Measurements from ENCODE around the gene NBEAL2. TPM values are rescaled to one million over a fixed set of nuclear protein-coding genes. Genes with fewer than 3 reads are reported as not detected.

NBEAL2 gene
- total and polyA plus RNA-seq, 10 of the 15 experiments (the other 5 are each of a cell fraction or from before 2014, with no cell fraction given) = 0.07 to 127 (median 29.4) TPM

GRCh38 chr3:46955801-46956259, 23.6 kb upstream of the NBEAL2 start (continued):
- TF ChIP-seq POLR2A (IDR thresholded peaks at IDR 0.05; ENCODE audit: low read depth, low read length) = 0 out of 2 replicates have a peak, but pooled peaks have one; percentile 15
- no peak for TF ChIP-seq POU2F2 (IDR thresholded peaks at IDR 0.05; ENCODE audit: borderline replicate concordance, low read depth, low read length)
- TF ChIP-seq MXI1 (IDR thresholded peaks at IDR 0.05; ENCODE audit: low read depth, low read length) = 0 out of 2 replicates have a peak, but pooled peaks have one; percentile 57
- TF ChIP-seq MTA2 (IDR thresholded peaks at IDR 0.05; ENCODE audit: low read depth) = peak; percentile 54
- TF ChIP-seq GATAD2B (conservative IDR thresholded peaks at IDR 0.05; ENCODE audit: low read depth) = no peak
- peak; percentile 48 to 66; a peak in 3 of 4 replicates for TF ChIP-seq BHLHE40 (IDR thresholded peaks at IDR 0.05; ENCODE audit: borderline replicate concordance in 1 of 2, low read depth in 2 of 2, low read length in 1 of 2)
- peak; percentile 47; the same call in 1 of the 2 replicates for TF ChIP-seq FOXM1 (IDR thresholded peaks at IDR 0.05; ENCODE audit: low read depth, low read length)
- TF ChIP-seq JUNB (IDR thresholded peaks at IDR 0.05) = peak; percentile 19; the same call in 1 of the 2 replicates
- peak; percentile 82 for TF ChIP-seq RELB (IDR thresholded peaks at IDR 0.05; ENCODE audit: low read depth)
- TF ChIP-seq SPI1 (IDR thresholded peaks at IDR 0.05; ENCODE audit: borderline replicate concordance, insufficient read depth, low read depth, low read length) = no peak
- peak; percentile 21 for TF ChIP-seq RELA (IDR thresholded peaks at IDR 0.05; ENCODE audit: borderline replicate concordance, partially characterized antibody)
- no peak for TF ChIP-seq IRF4 (IDR thresholded peaks at IDR 0.05; ENCODE audit: low read depth, low read length)
- TF ChIP-seq EP300 (IDR thresholded peaks at IDR 0.05; ENCODE audit: borderline replicate concordance in 1 of 2, control insufficient read depth in 1 of 2, low read depth in 2 of 2, low read length in 2 of 2) = peak in 1 of 2 experiments; percentile 79; a peak in 1 of 4 replicates
- 0 out of 2 replicates have a peak, but pooled peaks have one; percentile 28 for TF ChIP-seq BACH1 (IDR thresholded peaks at IDR 0.05; ENCODE audit: borderline replicate concordance)
- peak; percentile 61; the same call in 1 of the 2 replicates for TF ChIP-seq NFIC (IDR thresholded peaks at IDR 0.05; ENCODE audit: low read depth, low read length)
- peak; percentile 60; the same call in 1 of the 2 replicates for TF ChIP-seq ATF7 (IDR thresholded peaks at IDR 0.05; ENCODE audit: low read depth)
- TF ChIP-seq SMAD5 (IDR thresholded peaks at IDR 0.05; ENCODE audit: low read depth) = no peak
- TF ChIP-seq RAD51 (IDR thresholded peaks at IDR 0.05) = no peak
- no peak for TF ChIP-seq NR2F1 (conservative IDR thresholded peaks at IDR 0.05)
- TF ChIP-seq USF2 (IDR thresholded peaks at IDR 0.05; ENCODE audit: borderline replicate concordance, low read depth, low read length) = no peak
- TF ChIP-seq EGR1 (IDR thresholded peaks at IDR 0.05; ENCODE audit: borderline replicate concordance in 1 of 2, low read depth in 2 of 2, low read length in 2 of 2) = no peak
- no peak for TF ChIP-seq PKNOX1 (IDR thresholded peaks at IDR 0.05)
- TF ChIP-seq KDM1A (IDR thresholded peaks at IDR 0.05; ENCODE audit: borderline replicate concordance) = no peak
- TF ChIP-seq HDAC6 (IDR thresholded peaks at IDR 0.05; ENCODE audit: unreplicated experiment) = no peak

Measured in GM12878 (cell line).